ENCODE data around the gene ARVCF. TPM values are rescaled to one million over a fixed set of nuclear protein-coding genes. Genes with fewer than 3 reads are reported as not detected.

ARVCF gene
- total and polyA plus RNA-seq, 2 of the 8 experiments (the other 6 are each of a cell fraction or from before 2014, with no cell fraction given), result 31.0 to 43.2 TPM

- Histone ChIP-seq H3K9ac (replicated peaks in 1 of 4; ENCODE audit: extremely low read depth in 1 of 4, low read depth in 3 of 4, low read length in 3 of 4) (no peak overlapping the region), H2AFZ (ENCODE audit: low read length) (no peak overlapping the region), H3K79me2 (ENCODE audit: control insufficient read depth in 1 of 2, insufficient read depth in 2 of 2, low read length in 2 of 2) (no peaks in the 10 kb centered on the region), H3K4me3 (ENCODE audit: extremely low read depth in 1 of 4, insufficient read depth in 2 of 4, low read depth in 3 of 4, low read length in 4 of 4) (peak overlapping the region in 1 of 4 experiments; percentile 94; a peak in 5 of 8 replicates), H2BK20ac (ENCODE audit: low read length) (no peak overlapping the region), H3K79me1 (ENCODE audit: low read depth, low read length) (peaks cover 7% of the 10 kb centered on the region; the same call in 1 of the 2 replicates), H3K56ac (replicated peaks; ENCODE audit: insufficient read length, low read depth, low read length) (no peak overlapping the region), H2BK120ac (replicated peaks; ENCODE audit: low read depth, low read length) (no peak overlapping the region), H3K14ac (ENCODE audit: insufficient read length) (no peak overlapping the region), H3K4me1 (replicated peaks in 1 of 4; ENCODE audit: control insufficient read depth in 3 of 4, insufficient read depth in 4 of 4, low read length in 3 of 4) (peaks cover 0 to 18% (median 9%) of the 10 kb centered on the region in 4 experiments; a peak in 6 of 7 replicates), H3K18ac (ENCODE audit: extremely low read depth, low read length) (peak overlapping the region; percentile 48; the same call in 1 of the 2 replicates), H3K27me3 (replicated peaks in 1 of 4; ENCODE audit: control insufficient read depth in 3 of 4, extremely low read depth in 1 of 4, insufficient read depth in 3 of 4, low read length in 3 of 4) (peaks cover 18 to 45% (median 36%) of the 10 kb centered on the region in 4 experiments), H4K20me1 (replicated peaks in 1 of 2; ENCODE audit: control insufficient read depth in 1 of 2, insufficient read depth in 2 of 2, low read length in 2 of 2) (peaks cover 5 to 21% of the 10 kb centered on the region in 2 experiments), H3K36me3 (ENCODE audit: control insufficient read depth in 2 of 4, insufficient read depth in 4 of 4, low read length in 3 of 4) (no peaks in the 10 kb centered on the region), H2AK5ac (ENCODE audit: low read depth, low read length) (no peak overlapping the region), H3K4me2 (ENCODE audit: insufficient read depth in 1 of 2, low read depth in 2 of 2, low read length in 2 of 2) (peak overlapping the region; percentile 76 to 98; a peak in 2 of 4 replicates), H3K23ac (ENCODE audit: insufficient read length) (no peak overlapping the region), H3K23me2 (ENCODE audit: low read depth, low read length) (peaks cover 11% of the 10 kb centered on the region), H2BK5ac (ENCODE audit: low read depth, low read length) (no peak overlapping the region), H4K8ac (ENCODE audit: extremely low read depth, insufficient read depth, low read length) (0 out of 2 replicates have a peak overlapping the region, but pooled peaks have one; percentile 42), H3K27ac (ENCODE audit: low read depth, low read length) (no peak overlapping the region), H2BK12ac (ENCODE audit: low read depth, low read length) (no peak overlapping the region), H4K91ac (replicated peaks; ENCODE audit: insufficient read length, low read length) (no peak overlapping the region), H4K5ac (ENCODE audit: insufficient read length, low read depth, low read length) (no peak overlapping the region), H3K9me3 (ENCODE audit: insufficient read depth in 2 of 2, low read depth in 1 of 2, low read length in 1 of 2) (no peaks in the 10 kb centered on the region), H2BK15ac (ENCODE audit: low read length) (no peak overlapping the region), H3K4ac (replicated peaks; ENCODE audit: insufficient read length, low read depth, low read length) (no peak overlapping the region)
- CTCF ChIA-PET (ENCODE audit: partially characterized antibody), result interaction anchor here (1.0 to 2.8 kb wide), 7 partner anchors 12 to 66 kb away, joined by 3 to 8 read pairs (median 3); no protein-coding TSS in a partner anchor
- POLR2A ChIA-PET (ENCODE audit: partially characterized antibody), result interaction anchor here (0.7 to 1.3 kb wide), 3 partner anchors 12 to 101 kb away, joined by 3 read pairs; no protein-coding TSS in a partner anchor
- no peak for TF ChIP-seq ASH2L (IDR thresholded peaks at IDR 0.05; ENCODE audit: low read length)
- no peak for DNase-seq (ENCODE audit: low read depth in 1 of 2, low spot score in 2 of 2)
- no peak for FAIRE-seq
- WGBS, 2 experiments (ENCODE audit: extremely low coverage in 1 of 2, insufficient coverage in 1 of 2, insufficient read length in 1 of 2, insufficient replicate concordance in 2 of 2, low coverage in 1 of 2, low lambda C conversion rate in 2 of 2, missing lambda C conversion rate in 1 of 2), result 83% methylated on average over 8 of the region's 8 CpGs; no CpG with 5 or more reads in 1 of the 2 experiments
Observed at GRCh38 chr22:20019661-20020532, 3.3 kb upstream of the ARVCF start.
